Right lobe of liver (tissue), 4 donors: Measurements from ENCODE around the gene ECD.

ENCODE experiments used
- POLR2A ChIP-seq: fragments of 450-650 bp; IDR thresholded peaks from one replicate; pipeline ENCODE4 v1.6.1; 2017; ENCODE audit warnings: antibody characterized with exemption, mild to moderate bottlenecking
- TF ChIP-seq, protein P1 (sequence below), 4 donors: fragments of 200-600 bp in 3 of 4; fragments of 450-650 bp in 1 of 4; IDR thresholded peaks; one replicate each; pipeline versions ENCODE4 v1.5.1 to v1.8.0; 2016 to 2022; ENCODE audit warnings: antibody characterized with exemption in 4 of 4, mild to moderate bottlenecking in 2 of 4
- donor health status: DM: no; HTN: no; CAD: no.
- donor health status: DM: no; HTN: no; CAD: no.
- donor health status: DM: no; HTN: yes; CAD: no.

DNA sequence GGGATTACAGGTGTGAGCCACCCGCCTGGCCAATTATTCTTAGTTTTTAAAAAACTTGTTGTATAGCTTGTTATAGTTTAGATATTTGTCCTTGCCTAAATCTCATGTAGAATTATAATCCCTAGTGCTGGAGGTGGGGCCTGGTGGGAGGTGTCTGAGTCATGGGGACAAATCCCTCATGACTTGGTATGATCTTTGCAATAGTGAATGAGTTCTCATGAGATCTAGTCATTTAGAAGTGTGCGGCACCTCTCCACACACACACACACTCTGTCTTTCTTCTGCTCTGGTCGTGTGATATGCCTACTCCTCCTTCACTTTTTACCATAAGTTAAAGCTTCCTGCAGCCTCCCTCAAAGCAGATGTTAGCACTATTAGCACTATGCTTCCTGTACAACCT, 37.3 kb upstream of the ECD start:
- TF ChIP-seq, protein P1, sequence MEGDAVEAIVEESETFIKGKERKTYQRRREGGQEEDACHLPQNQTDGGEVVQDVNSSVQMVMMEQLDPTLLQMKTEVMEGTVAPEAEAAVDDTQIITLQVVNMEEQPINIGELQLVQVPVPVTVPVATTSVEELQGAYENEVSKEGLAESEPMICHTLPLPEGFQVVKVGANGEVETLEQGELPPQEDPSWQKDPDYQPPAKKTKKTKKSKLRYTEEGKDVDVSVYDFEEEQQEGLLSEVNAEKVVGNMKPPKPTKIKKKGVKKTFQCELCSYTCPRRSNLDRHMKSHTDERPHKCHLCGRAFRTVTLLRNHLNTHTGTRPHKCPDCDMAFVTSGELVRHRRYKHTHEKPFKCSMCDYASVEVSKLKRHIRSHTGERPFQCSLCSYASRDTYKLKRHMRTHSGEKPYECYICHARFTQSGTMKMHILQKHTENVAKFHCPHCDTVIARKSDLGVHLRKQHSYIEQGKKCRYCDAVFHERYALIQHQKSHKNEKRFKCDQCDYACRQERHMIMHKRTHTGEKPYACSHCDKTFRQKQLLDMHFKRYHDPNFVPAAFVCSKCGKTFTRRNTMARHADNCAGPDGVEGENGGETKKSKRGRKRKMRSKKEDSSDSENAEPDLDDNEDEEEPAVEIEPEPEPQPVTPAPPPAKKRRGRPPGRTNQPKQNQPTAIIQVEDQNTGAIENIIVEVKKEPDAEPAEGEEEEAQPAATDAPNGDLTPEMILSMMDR (IDR thresholded peaks at IDR 0.05): no peak
- no peak for TF ChIP-seq POLR2A
